ENCODE measurements around the gene AKAP13. TPM values are rescaled to one million over a fixed set of nuclear protein-coding genes. Genes with fewer than 3 reads are reported as not detected.

The AKAP13 gene
- total and polyA plus RNA-seq, 2 of the 13 experiments (the other 11 are each of a cell fraction or from before 2014, with no cell fraction given): 6.7 to 27.1 TPM

DNA sequence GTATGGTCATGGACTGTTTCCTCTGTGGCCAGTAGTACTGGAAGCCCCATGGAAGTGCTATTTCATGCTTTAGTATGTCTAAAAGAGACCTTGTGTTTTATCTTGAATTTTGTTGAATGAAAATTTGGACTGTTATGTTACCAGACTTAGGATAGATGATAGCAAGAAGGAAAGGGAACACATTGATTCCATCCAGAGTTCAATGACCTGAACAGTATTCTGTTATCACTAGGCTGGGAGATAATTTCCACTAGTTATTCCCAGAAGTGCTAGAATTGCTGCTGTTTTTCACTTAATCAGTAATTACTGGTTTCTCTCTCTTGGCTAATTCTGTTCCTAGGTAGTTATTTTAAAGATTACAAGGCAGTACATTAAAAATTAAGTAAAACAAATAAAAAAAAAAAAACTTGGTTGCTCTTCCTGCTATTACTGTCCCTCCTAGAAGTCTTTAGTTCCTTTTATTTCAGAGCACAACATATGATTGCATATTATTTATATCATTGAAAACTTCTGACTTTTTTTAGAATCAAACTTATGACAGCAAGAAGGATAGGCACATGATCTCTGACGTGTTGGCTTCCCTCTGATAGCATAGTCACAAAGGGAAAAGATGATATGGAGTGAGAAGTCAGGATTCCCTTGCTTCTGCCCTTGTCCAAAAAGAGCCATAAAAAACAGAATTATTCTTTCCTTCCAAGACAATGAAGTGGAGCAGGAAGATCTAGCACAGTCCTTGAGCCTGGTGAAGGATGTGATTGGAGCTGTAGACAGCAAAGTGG lies 342.2 kb downstream of the AKAP13 start:
- no peak for ATAC-seq
- Histone ChIP-seq H3K4me1 (ENCODE audit: insufficient read depth, low read length) (no peaks in the 10 kb centered on the region), H3K36me3 (replicated peaks in 1 of 2; ENCODE audit: control insufficient read depth in 1 of 2, insufficient read depth in 2 of 2, low read length in 2 of 2) (peaks cover 9 to 69% of the 10 kb centered on the region in 2 experiments), H3K79me2 (ENCODE audit: insufficient read depth, low read length) (no peaks in the 10 kb centered on the region), H3K9me3 (ENCODE audit: low read length) (no peaks in the 10 kb centered on the region), H3K4me3 (replicated peaks in 1 of 3; ENCODE audit: insufficient read depth in 1 of 3, low read depth in 2 of 3, low read length in 3 of 3) (no peak overlapping the region), H3K4me2 (ENCODE audit: low read depth, low read length) (no peak overlapping the region), H3K27ac (ENCODE audit: extremely low read length, insufficient read depth, low read length) (no peak overlapping the region), H4K20me1 (ENCODE audit: insufficient read depth, low read length) (no peaks in the 10 kb centered on the region), H3K9ac (ENCODE audit: insufficient read depth, low read depth, low read length) (no peak overlapping the region), H2AFZ (ENCODE audit: low read length) (no peak overlapping the region), H3K27me3 (ENCODE audit: control insufficient read depth in 1 of 2, insufficient read depth in 2 of 2, low read length in 2 of 2) (no peaks in the 10 kb centered on the region)
- BruUV-seq (replicated peaks): no TSS peak
- CTCF ChIA-PET (ENCODE audit: low intra/inter-chr PET ratio, low total read pairs): no interaction called here
- no peak for DNase-seq (ENCODE audit: low spot score)
- FAIRE-seq: no peak
- intact Hi-C loops (cut with micrococcal nuclease; ENCODE audit: unreplicated experiment): no loop called here
- in situ Hi-C loops (cut with HindIII; ENCODE audit: extremely low pct_ligation_motif_present, low pct_unique_long_range_greater_than_20kb): loop anchor here (25.0 kb wide), 1 partner anchor 435 kb away; no protein-coding TSS in a partner anchor
- POLR2A ChIA-PET: no interaction called here
- 100% methylated on average over 1 of the region's 1 CpG for WGBS (ENCODE audit: low lambda C conversion rate)
- no peak for TF ChIP-seq ESRRA (CRISPR knock-in tag; IDR thresholded peaks at IDR 0.05; ENCODE audit: low read depth)
- TF ChIP-seq ZNF253 (CRISPR knock-in tag; IDR thresholded peaks at IDR 0.05; ENCODE audit: borderline replicate concordance): no peak
- no peak for TF ChIP-seq HDAC1 (CRISPR knock-in tag; IDR thresholded peaks at IDR 0.05)
- no peak for TF ChIP-seq ZMYM3 (CRISPR knock-in tag; IDR thresholded peaks at IDR 0.05)
- TF ChIP-seq SOX13 (IDR thresholded peaks at IDR 0.05): no peak
- TF ChIP-seq SOX13 (CRISPR knock-in tag; conservative IDR thresholded peaks at IDR 0.05 in 1 of 2, IDR thresholded peaks at IDR 0.05 in 1 of 2): no peak
- TF ChIP-seq ZSCAN20 (CRISPR knock-in tag; IDR thresholded peaks at IDR 0.05; ENCODE audit: borderline replicate concordance): no peak
- no peak for TF ChIP-seq RFX5 (IDR thresholded peaks at IDR 0.05; ENCODE audit: low read depth, low read length)
- TF ChIP-seq SP140L (CRISPR knock-in tag; IDR thresholded peaks at IDR 0.05; ENCODE audit: borderline replicate concordance): no peak
- no peak for TF ChIP-seq ZNF543 (CRISPR knock-in tag; IDR thresholded peaks at IDR 0.05)
- TF ChIP-seq, protein P1, sequence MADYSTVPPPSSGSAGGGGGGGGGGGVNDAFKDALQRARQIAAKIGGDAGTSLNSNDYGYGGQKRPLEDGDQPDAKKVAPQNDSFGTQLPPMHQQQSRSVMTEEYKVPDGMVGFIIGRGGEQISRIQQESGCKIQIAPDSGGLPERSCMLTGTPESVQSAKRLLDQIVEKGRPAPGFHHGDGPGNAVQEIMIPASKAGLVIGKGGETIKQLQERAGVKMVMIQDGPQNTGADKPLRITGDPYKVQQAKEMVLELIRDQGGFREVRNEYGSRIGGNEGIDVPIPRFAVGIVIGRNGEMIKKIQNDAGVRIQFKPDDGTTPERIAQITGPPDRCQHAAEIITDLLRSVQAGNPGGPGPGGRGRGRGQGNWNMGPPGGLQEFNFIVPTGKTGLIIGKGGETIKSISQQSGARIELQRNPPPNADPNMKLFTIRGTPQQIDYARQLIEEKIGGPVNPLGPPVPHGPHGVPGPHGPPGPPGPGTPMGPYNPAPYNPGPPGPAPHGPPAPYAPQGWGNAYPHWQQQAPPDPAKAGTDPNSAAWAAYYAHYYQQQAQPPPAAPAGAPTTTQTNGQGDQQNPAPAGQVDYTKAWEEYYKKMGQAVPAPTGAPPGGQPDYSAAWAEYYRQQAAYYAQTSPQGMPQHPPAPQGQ (CRISPR knock-in tag; IDR thresholded peaks at IDR 0.05; ENCODE audit: borderline replicate concordance): no peak
- no peak for TF ChIP-seq ZNF720 (CRISPR knock-in tag; IDR thresholded peaks at IDR 0.05)
- no peak for TF ChIP-seq RFXANK (CRISPR knock-in tag; IDR thresholded peaks at IDR 0.05)
- no peak for TF ChIP-seq DNMT1 (CRISPR knock-in tag; IDR thresholded peaks at IDR 0.05)
- TF ChIP-seq, protein P2, sequence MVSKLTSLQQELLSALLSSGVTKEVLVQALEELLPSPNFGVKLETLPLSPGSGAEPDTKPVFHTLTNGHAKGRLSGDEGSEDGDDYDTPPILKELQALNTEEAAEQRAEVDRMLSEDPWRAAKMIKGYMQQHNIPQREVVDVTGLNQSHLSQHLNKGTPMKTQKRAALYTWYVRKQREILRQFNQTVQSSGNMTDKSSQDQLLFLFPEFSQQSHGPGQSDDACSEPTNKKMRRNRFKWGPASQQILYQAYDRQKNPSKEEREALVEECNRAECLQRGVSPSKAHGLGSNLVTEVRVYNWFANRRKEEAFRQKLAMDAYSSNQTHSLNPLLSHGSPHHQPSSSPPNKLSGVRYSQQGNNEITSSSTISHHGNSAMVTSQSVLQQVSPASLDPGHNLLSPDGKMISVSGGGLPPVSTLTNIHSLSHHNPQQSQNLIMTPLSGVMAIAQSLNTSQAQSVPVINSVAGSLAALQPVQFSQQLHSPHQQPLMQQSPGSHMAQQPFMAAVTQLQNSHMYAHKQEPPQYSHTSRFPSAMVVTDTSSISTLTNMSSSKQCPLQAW (CRISPR knock-in tag; IDR thresholded peaks at IDR 0.05): no peak
- TF ChIP-seq KDM4B (CRISPR knock-in tag; IDR thresholded peaks at IDR 0.05): no peak
- TF ChIP-seq KLF9 (CRISPR knock-in tag; IDR thresholded peaks at IDR 0.05; ENCODE audit: low read depth): no peak
- TF ChIP-seq ZNF292 (CRISPR knock-in tag; IDR thresholded peaks at IDR 0.05; ENCODE audit: borderline replicate concordance, low read depth): no peak
